HepG2 (cell line): Measurements from ENCODE around the gene SLIT3. TPM values are rescaled to one million over a fixed set of nuclear protein-coding genes. Genes with fewer than 3 reads are reported as not detected.

ENCODE experiments used
- ATAC-seq: fragments of 200-7000 bp; cut with Tn5 transposase; 3 replicates; pipeline ENCODE4 v1.9.1; 2020; ENCODE audit warnings: mild to moderate bottlenecking, moderate library complexity
- BruUV-seq: library from RNA; stranded (reverse); fragments of 400-500 nt; replicated peaks from 2 replicates; lab custom pipeline; 2021; lab: Mats Ljungman, UMichigan
- CTCF ChIA-PET: fragments of 300-600 bp; formaldehyde crosslinking; extraction: SDS; loops from one replicate; lab custom pipeline; 2021; ENCODE audit warnings: low total read pairs, inconsistent platforms, low intra/inter-chr PET ratio; lab: Yijun Ruan, JAX
- POLR2A ChIA-PET: fragments of 350-600 bp; sonication (Branson Sonifier 250); formaldehyde crosslinking; loops from one replicate; lab custom pipeline; 2020; ENCODE audit warnings: antibody characterized with exemption, inconsistent platforms; lab: Yijun Ruan, JAX
- DNase-seq: peaks from one replicate; pipeline ENCODE4 v3.0.0-alpha.2; 2015; ENCODE audit warnings: low spot score
- FAIRE-seq: peaks from 3 replicates; lab custom pipeline; 2011; peaks lifted over from hg19 to GRCh38; lab: Jason Lieb, UNC
- H2AFZ ChIP-seq: one replicate; pipeline ENCODE4 v1.6.1; 2011; ENCODE audit warnings: low read length, inconsistent platforms
- H3K27ac ChIP-seq: fragments of 300-600 bp; 3 replicates; pipeline ENCODE4 v1.8.0; 2011; ENCODE audit warnings: mixed run types, mild to moderate bottlenecking, mixed read lengths, low read length, inconsistent platforms; ENCODE audit not compliant: insufficient read depth; ENCODE audit errors: extremely low read length
- H3K27me3 ChIP-seq, 2 experiments: fragments of 200-600 bp in 1 of 2; 2 replicates in 1 of 2; 3 replicates in 1 of 2; pipeline versions ENCODE4 v1.6.0 to v1.8.0; 2011; ENCODE audit warnings: low read length in 2 of 2, mild to moderate bottlenecking in 2 of 2, moderate library complexity in 2 of 2, inconsistent platforms in 1 of 2; ENCODE audit not compliant: insufficient read depth in 2 of 2, control insufficient read depth in 1 of 2
- H3K36me3 ChIP-seq, 2 experiments: fragments of 200-600 bp in 1 of 2; replicated peaks in 1 of 2; 2 replicates in 1 of 2; 3 replicates in 1 of 2; pipeline versions ENCODE4 v1.5.1 to v1.8.0; 2011; ENCODE audit warnings: low read length in 2 of 2, inconsistent platforms in 1 of 2; ENCODE audit not compliant: insufficient read depth in 2 of 2, control insufficient read depth in 1 of 2
- H3K4me1 ChIP-seq: 2 replicates; pipeline ENCODE4 v1.5.1; 2012; ENCODE audit warnings: low read length, inconsistent platforms; ENCODE audit not compliant: insufficient read depth
- H3K4me2 ChIP-seq: 2 replicates; pipeline ENCODE4 v1.6.0; 2011; ENCODE audit warnings: low read depth, low read length, inconsistent platforms
- H3K4me3 ChIP-seq, 3 experiments: fragments of 200-600 bp in 1 of 3; sonication (generic), shearing (Covaris generic) in 1 of 3; replicated peaks in 1 of 3; 2 replicates each; pipeline ENCODE4 v1.5.1; 2011 to 2016; ENCODE audit warnings: low read length in 3 of 3, inconsistent platforms in 2 of 3, low read depth in 2 of 3, mild to moderate bottlenecking in 2 of 3, control low read depth in 1 of 3, mixed read lengths in 1 of 3; ENCODE audit not compliant: insufficient read depth in 1 of 3
- H3K79me2 ChIP-seq: one replicate; pipeline ENCODE4 v1.6.1; 2011; ENCODE audit warnings: low read length, inconsistent platforms; ENCODE audit not compliant: insufficient read depth
- H3K9ac ChIP-seq: 2 replicates; pipeline ENCODE4 v1.6.0; 2011; ENCODE audit warnings: mild to moderate bottlenecking, low read depth, low read length, inconsistent platforms; ENCODE audit not compliant: insufficient read depth
- H3K9me3 ChIP-seq: 2 replicates; pipeline ENCODE4 v1.5.1; 2012; ENCODE audit warnings: mild to moderate bottlenecking, low read length
- H4K20me1 ChIP-seq: 2 replicates; pipeline ENCODE4 v1.6.0; 2011; ENCODE audit warnings: inconsistent platforms, mild to moderate bottlenecking, low read length, moderate library complexity; ENCODE audit not compliant: insufficient read depth
- AFF4 ChIP-seq: sonication (generic); formaldehyde crosslinking; IDR thresholded peaks from 2 replicates; pipeline ENCODE4 v1.4.0; 2020; ENCODE audit warnings: missing genetic modification reagents
- ATF1 ChIP-seq: IDR thresholded peaks from 2 replicates; pipeline ENCODE4 v1.6.1; 2016; ENCODE audit warnings: mild to moderate bottlenecking, control low read depth
- ATF5 ChIP-seq: sonication (generic); formaldehyde crosslinking; IDR thresholded peaks from 2 replicates; pipeline ENCODE4 v1.4.0; 2020; ENCODE audit warnings: mild to moderate bottlenecking, low read depth, missing genetic modification reagents
- CREB1 ChIP-seq, 2 experiments: fragments of 450-650 bp in 1 of 2; IDR thresholded peaks; 2 replicates each; pipeline ENCODE4 v1.6.1; 2016 to 2017; ENCODE audit warnings: control low read depth in 1 of 2, mild to moderate bottlenecking in 1 of 2, missing compliant biosample characterization in 1 of 2, missing genetic modification characterization in 1 of 2
- ISX ChIP-seq: sonication (generic); formaldehyde crosslinking; conservative IDR thresholded peaks from 2 replicates; pipeline ENCODE4 v1.5.0; 2020; ENCODE audit warnings: missing genetic modification reagents
- REL ChIP-seq: sonication (generic); formaldehyde crosslinking; conservative IDR thresholded peaks from 2 replicates; pipeline ENCODE4 v1.8.0; 2022; ENCODE audit warnings: mild to moderate bottlenecking, missing genetic modification reagents, moderate library complexity
- SETDB1 ChIP-seq: sonication (generic); formaldehyde crosslinking; IDR thresholded peaks from 2 replicates; pipeline ENCODE4 v1.5.1; 2020; ENCODE audit warnings: missing genetic modification reagents, mild to moderate bottlenecking, borderline replicate concordance
- TFDP2 ChIP-seq: sonication (generic); formaldehyde crosslinking; IDR thresholded peaks from 2 replicates; pipeline ENCODE4 v1.4.0; 2020; ENCODE audit warnings: missing genetic modification reagents
- ZNF136 ChIP-seq: sonication (generic); formaldehyde crosslinking; IDR thresholded peaks from 2 replicates; pipeline ENCODE4 v1.8.1; 2022; ENCODE audit warnings: low read depth, mild to moderate bottlenecking, moderate library complexity, missing genetic modification reagents
- ZNF44 ChIP-seq: sonication (generic); formaldehyde crosslinking; IDR thresholded peaks from 2 replicates; pipeline ENCODE4 v1.5.1; 2020; ENCODE audit warnings: mild to moderate bottlenecking, missing genetic modification reagents
- ZNF740 ChIP-seq: sonication (generic); formaldehyde crosslinking; IDR thresholded peaks from 2 replicates; pipeline ENCODE4 v1.4.0; 2020; ENCODE audit warnings: missing genetic modification reagents
- WGBS: methylation state at CpG from one replicate; pipeline ENCODE4 v1.1.6; 2017; ENCODE audit warnings: low lambda C conversion rate; 5-methylcytosine and 5-hydroxymethylcytosine counted together
- in situ Hi-C: cut with HindIII; loops from 2 replicates; pipeline ENCODE4 v1.10.0; 2017; ENCODE audit warnings: low pct_unique_long_range_greater_than_20kb; ENCODE audit not compliant: extremely low pct_ligation_motif_present
- intact Hi-C: fragments of 100-400 bp; cut with micrococcal nuclease; formaldehyde crosslinking; loops from one replicate; pipeline ENCODE4 v1.10.0; 2022; ENCODE audit not compliant: unreplicated experiment
- polyA plus RNA-seq, 8 experiments: library from polyadenylated mRNA; depleted of rRNA in 3 of 8; stranded (reverse) in 7 of 8; unstranded in 1 of 8; fragments of >200 nt; fragmentation: Illumina TruSeq in 4 of 8; extraction: Trizol in 4 of 8; gene quantifications; 2 replicates each; pipeline versions ENCODE4 v1.2.1 to v1.2.3, GENCODE V29; 2011 to 2016; ENCODE audit warnings: low read depth in 4 of 8, missing spikeins in 1 of 8, mixed read lengths in 1 of 8; ENCODE audit not compliant: insufficient read depth in 1 of 8
- total RNA-seq, 5 experiments: library from RNA; depleted of rRNA; stranded (reverse); fragments of >200 nt; fragmentation: Illumina TruSeq; extraction: Trizol; gene quantifications; 2 replicates each; pipeline ENCODE4 v1.2.3, GENCODE V29; 2016; ENCODE audit warnings: low read depth in 1 of 5

Gene SLIT3
- total and polyA plus RNA-seq, 2 of the 13 experiments (the other 11 are each of a cell fraction or from before 2014, with no cell fraction given), result not detected

- H3K4me2 ChIP-seq, result no peak overlapping the region
- 40% methylated on average over 2 of the region's 2 CpGs for WGBS
- no peak overlapping the region for H2AFZ ChIP-seq
- no peak overlapping the region for H3K4me3 ChIP-seq
- intact Hi-C loops, result no loop called here
- BruUV-seq, result no TSS peak
- no peak for FAIRE-seq
- no peaks in the 10 kb centered on the region for H3K36me3 ChIP-seq
- H3K9ac ChIP-seq, result no peak overlapping the region
- no peaks in the 10 kb centered on the region for H3K4me1 ChIP-seq
- H3K9me3 ChIP-seq, result no peaks in the 10 kb centered on the region
- no peak overlapping the region for H3K27ac ChIP-seq
- H3K27me3 ChIP-seq, result peaks cover 0 to 23% of the 10 kb centered on the region in 2 experiments; a peak in 2 of 5 replicates
- no peaks in the 10 kb centered on the region for H3K79me2 ChIP-seq
- TF ChIP-seq REL, result no peak
- peak; percentile 79 for TF ChIP-seq CREB1 (IDR thresholded peaks at IDR 0.05)
- no peak for TF ChIP-seq CREB1 (CRISPR knock-in tag; IDR thresholded peaks at IDR 0.05)
- TF ChIP-seq ISX, result no peak
- no peak for TF ChIP-seq ZNF44 (CRISPR knock-in tag)
- no peak for TF ChIP-seq TFDP2 (CRISPR knock-in tag)
- CTCF ChIA-PET, result no interaction called here
- in situ Hi-C loops, result no loop called here
- H4K20me1 ChIP-seq, result no peaks in the 10 kb centered on the region
- ATAC-seq, result no peak
- DNase-seq, result no peak
- POLR2A ChIA-PET, result no interaction called here
Observed at GRCh38 chr5:168702511-168702910, 598.4 kb downstream of the SLIT3 start.

GRCh38 chr5:168701641-168702040, 599.3 kb downstream of the SLIT3 start:
- FAIRE-seq, result no peak
- H3K4me2 ChIP-seq, result no peak overlapping the region
- H3K36me3 ChIP-seq, result no peaks in the 10 kb centered on the region
- TF ChIP-seq ATF5 (CRISPR knock-in tag) (no peak), SETDB1 (no peak), ATF1 (CRISPR knock-in tag) (no peak), ZNF136 (CRISPR knock-in tag) (no peak), ZNF740 (CRISPR knock-in tag) (no peak), AFF4 (CRISPR knock-in tag) (no peak)
- TF ChIP-seq, all 625 proteins: peak for 0
- Histone ChIP-seq H3K27ac (no peak overlapping the region), H4K20me1 (no peaks in the 10 kb centered on the region), H2AFZ (no peak overlapping the region), H3K79me2 (no peaks in the 10 kb centered on the region), H3K9me3 (no peaks in the 10 kb centered on the region), H3K4me1 (peaks cover 6% of the 10 kb centered on the region), H3K27me3 (peaks cover 1 to 18% of the 10 kb centered on the region in 2 experiments; a peak in 3 of 5 replicates), H3K9ac (no peak overlapping the region), H3K4me3 (no peak overlapping the region)
- POLR2A ChIA-PET, result no interaction called here
- CTCF ChIA-PET, result no interaction called here
- in situ Hi-C loops (no loop called here), intact Hi-C loops (no loop called here)
- DNase-seq, result no peak
- no TSS peak for BruUV-seq
- ATAC-seq, result no peak
- WGBS, result 25% methylated on average over 1 of the region's 5 CpGs
